Endothelial cell of umbilical vein (primary cell): ENCODE data around the gene SMIM31. TPM values are rescaled to one million over a fixed set of nuclear protein-coding genes. Genes with fewer than 3 reads are reported as not detected.

Experiments used
- BruUV-seq: library from RNA; stranded (reverse); fragments of 400-500 nt; replicated peaks from 2 replicates; lab custom pipeline; 2021; lab: Mats Ljungman, UMichigan
- CTCF ChIA-PET: fragments of 300-600, 350-600 bp; sonication (Branson Sonifier 250); formaldehyde crosslinking; loops from one replicate; lab custom pipeline; 2021; ENCODE audit warnings: antibody characterized with exemption, inconsistent platforms; lab: Charles Lee
- POLR2A ChIA-PET: fragments of 300-600, 350-600 bp; sonication (Branson Sonifier 250); formaldehyde crosslinking; loops from one replicate; lab custom pipeline; 2021; ENCODE audit warnings: antibody characterized with exemption, inconsistent platforms; lab: Charles Lee
- DNase-seq: peaks from one replicate; pipeline ENCODE4 v3.0.0-alpha.2; 2011; ENCODE audit warnings: low read depth, low spot score
- FAIRE-seq: peaks from 2 replicates; lab custom pipeline; 2011; peaks lifted over from hg19 to GRCh38; lab: Jason Lieb, UNC
- H2AFZ ChIP-seq: 2 replicates; pipeline ENCODE4 v1.6.0; 2012; ENCODE audit warnings: low read depth, low read length, control low read depth, inconsistent platforms
- H3K27ac ChIP-seq: 2 replicates; pipeline ENCODE4 v1.5.1; 2011; ENCODE audit warnings: low read depth, mild to moderate bottlenecking, control low read depth, low read length, moderate library complexity; ENCODE audit not compliant: insufficient read depth
- H3K27me3 ChIP-seq, 2 experiments: 2 replicates each; pipeline versions ENCODE4 v1.6.0 to v1.6.1; 2011; ENCODE audit warnings: low read length in 2 of 2, mixed read lengths in 1 of 2; ENCODE audit not compliant: control insufficient read depth in 2 of 2, insufficient read depth in 2 of 2
- H3K36me3 ChIP-seq, 2 experiments: 2 replicates in 1 of 2; 3 replicates in 1 of 2; pipeline ENCODE4 v1.5.1; 2011; ENCODE audit warnings: low read length in 2 of 2, mild to moderate bottlenecking in 1 of 2, moderate library complexity in 1 of 2; ENCODE audit not compliant: control insufficient read depth in 2 of 2, insufficient read depth in 2 of 2; ENCODE audit errors: extremely low read depth in 1 of 2
- H3K4me1 ChIP-seq: 3 replicates; pipeline ENCODE4 v1.5.1; 2011; ENCODE audit warnings: mild to moderate bottlenecking, low read length; ENCODE audit not compliant: control insufficient read depth, insufficient read depth; ENCODE audit errors: extremely low read depth
- H3K4me2 ChIP-seq: 2 replicates; pipeline ENCODE4 v1.6.1; 2011; ENCODE audit warnings: low read length, control low read depth, mixed read lengths; ENCODE audit not compliant: insufficient read depth
- H3K4me3 ChIP-seq, 3 experiments: fragments of 200-600 bp in 1 of 3; sonication (generic), shearing (Covaris generic) in 1 of 3; replicated peaks in 1 of 3; 2 replicates each; pipeline ENCODE4 v1.5.1; 2011 to 2016; ENCODE audit warnings: control low read depth in 3 of 3, low read length in 3 of 3, mild to moderate bottlenecking in 2 of 3, inconsistent platforms in 1 of 3, low read depth in 1 of 3, moderate library complexity in 1 of 3; ENCODE audit not compliant: insufficient read depth in 1 of 3
- H3K79me2 ChIP-seq: 2 replicates; pipeline ENCODE4 v1.6.0; 2012; ENCODE audit warnings: low read length, inconsistent platforms; ENCODE audit not compliant: control insufficient read depth, insufficient read depth
- H3K9ac ChIP-seq: replicated peaks from 2 replicates; pipeline ENCODE3; 2011; ENCODE audit warnings: low read length, control low read depth; ENCODE audit not compliant: insufficient read depth; ENCODE audit errors: extremely low read depth
- H3K9me1 ChIP-seq: replicated peaks from 3 replicates; pipeline ENCODE4 v1.6.0; 2011; ENCODE audit warnings: mild to moderate bottlenecking, low read length; ENCODE audit not compliant: control insufficient read depth, insufficient read depth; ENCODE audit errors: extremely low read depth
- H3K9me3 ChIP-seq: replicated peaks from 2 replicates; pipeline ENCODE4 v1.5.1; 2012; ENCODE audit warnings: low read length, inconsistent platforms; ENCODE audit not compliant: control insufficient read depth, insufficient read depth
- H4K20me1 ChIP-seq: replicated peaks from 2 replicates; pipeline ENCODE3; 2011; ENCODE audit warnings: mild to moderate bottlenecking, low read length; ENCODE audit not compliant: control insufficient read depth, insufficient read depth; ENCODE audit errors: extremely low read depth
- CTCF ChIP-seq, 2 donors: IDR thresholded peaks; 1 replicate in 1 of 2; 2 replicates in 1 of 2; pipeline ENCODE4 v1.5.1; 2011; ENCODE audit warnings: low read length in 2 of 2, mild to moderate bottlenecking in 2 of 2, moderate library complexity in 2 of 2, control low read depth in 1 of 2, inconsistent platforms in 1 of 2, low read depth in 1 of 2; ENCODE audit not compliant: insufficient read depth in 1 of 2; ENCODE audit errors: extremely low read depth in 1 of 2
- EZH2 ChIP-seq: IDR thresholded peaks from 2 replicates; pipeline ENCODE4 v1.6.1; 2012; ENCODE audit warnings: borderline replicate concordance, low read depth, mild to moderate bottlenecking, moderate library complexity, low read length, inconsistent platforms; ENCODE audit not compliant: severe bottlenecking
- FOS ChIP-seq: IDR thresholded peaks from 2 replicates; pipeline ENCODE4 v1.6.1; 2011; ENCODE audit warnings: mild to moderate bottlenecking, low read length, moderate library complexity, borderline replicate concordance; ENCODE audit not compliant: insufficient read depth
- GATA2 ChIP-seq: IDR thresholded peaks from 2 replicates; pipeline ENCODE4 v1.7.0; 2011; ENCODE audit warnings: low read depth, mild to moderate bottlenecking, moderate library complexity, mixed read lengths, low read length; ENCODE audit not compliant: insufficient read length, insufficient read depth
- JUN ChIP-seq: IDR thresholded peaks from 2 replicates; pipeline ENCODE4 v1.6.1; 2011; ENCODE audit warnings: borderline replicate concordance, low read depth; ENCODE audit not compliant: insufficient read length, insufficient read depth
- MAX ChIP-seq: IDR thresholded peaks from 2 replicates; pipeline ENCODE4 v1.6.1; 2011; ENCODE audit not compliant: insufficient read depth, insufficient read length
- MYC ChIP-seq: IDR thresholded peaks from one replicate; pipeline ENCODE4 v1.6.1; 2011; ENCODE audit warnings: mild to moderate bottlenecking, low read depth, low read length
- POLR2A ChIP-seq: IDR thresholded peaks from 2 replicates; pipeline ENCODE4 v1.6.1; 2012; ENCODE audit warnings: low read depth, mild to moderate bottlenecking, control low read depth, low read length
- POLR2AphosphoS5 ChIP-seq: IDR thresholded peaks from 2 replicates; pipeline ENCODE4 v1.6.1; 2012; ENCODE audit warnings: low read depth, mild to moderate bottlenecking, control low read depth, low read length, moderate library complexity; ENCODE audit not compliant: insufficient read depth
- dilution Hi-C: fragments of 300-500 bp; cut with MboI; formaldehyde crosslinking; loops from one replicate; pipeline ENCODE4 v1.15.0; 2019; ENCODE audit warnings: low sequenced_read_pairs; ENCODE audit not compliant: extremely low pct_ligation_motif_present
- intact Hi-C: fragments of 100-400 bp; cut with micrococcal nuclease; formaldehyde crosslinking; loops from one replicate; pipeline ENCODE4 v1.10.0; 2022
- polyA plus RNA-seq, 4 experiments: library from polyadenylated mRNA; depleted of rRNA in 3 of 4; stranded (reverse) in 3 of 4; unstranded in 1 of 4; fragments of >200 nt; gene quantifications; 2 replicates each; pipeline versions ENCODE4 v1.2.1 to v1.2.3, GENCODE V29; 2011 to 2012; ENCODE audit warnings: missing spikeins in 1 of 4
- total RNA-seq: library from RNA; stranded (reverse); gene quantifications from 2 replicates; pipeline ENCODE4 v1.2.3, GENCODE V29; 2021

Gene SMIM31
- total and polyA plus RNA-seq, 2 donors (not counting 3 experiments of a cell fraction or from before 2014, with no cell fraction given) = not detected

- no peak overlapping the region for H2AFZ ChIP-seq
- no peaks in the 10 kb centered on the region for H3K36me3 ChIP-seq
- no peak for FAIRE-seq
- dilution Hi-C loops (no loop called here), intact Hi-C loops (no loop called here)
- H3K27me3 ChIP-seq = no peaks in the 10 kb centered on the region
- no peak overlapping the region for H3K9ac ChIP-seq
- no peaks in the 10 kb centered on the region for H3K9me3 ChIP-seq
- H4K20me1 ChIP-seq = no peaks in the 10 kb centered on the region
- CTCF ChIA-PET = interaction anchor here (0.7 to 4.2 kb wide), 3 partner anchors 10 to 1220 kb away, joined by 3 to 89 read pairs (median 3); no protein-coding TSS in a partner anchor
- DNase-seq = no peak
- H3K27ac ChIP-seq = no peak overlapping the region
- POLR2A ChIA-PET = no interaction called here
- H3K9me1 ChIP-seq = no peaks in the 10 kb centered on the region
- no peaks in the 10 kb centered on the region for H3K4me1 ChIP-seq
- BruUV-seq = no TSS peak
- H3K4me3 ChIP-seq = no peak overlapping the region
- TF ChIP-seq JUN (no peak), GATA2 (no peak), EZH2 (no peak), POLR2AphosphoS5 (no peak), FOS (no peak), CTCF (IDR thresholded peaks at IDR 0.05; ENCODE audit: extremely low read depth in 1 of 2, insufficient read depth in 1 of 2, low read depth in 1 of 2, low read length in 2 of 2) (no peak), MYC (no peak), MAX (no peak), POLR2A (no peak)
- no peaks in the 10 kb centered on the region for H3K79me2 ChIP-seq
- H3K4me2 ChIP-seq = no peak overlapping the region
Measured at GRCh38 chr4:164770010-164770724, 16.2 kb downstream of the SMIM31 start.
